Muscle layer of duodenum (tissue), 2 donors: ENCODE results near the gene TEX52.

Experiments
- H3K27ac ChIP-seq: one replicate; pipeline ENCODE4 v1.7.0; 2013; ENCODE audit warnings: mild to moderate bottlenecking, low read length
- H3K27me3 ChIP-seq: one replicate; pipeline ENCODE4 v1.7.0; 2013; ENCODE audit warnings: low read depth, mild to moderate bottlenecking, control low read depth, low read length
- H3K36me3 ChIP-seq, 2 donors: one replicate each; pipeline ENCODE4 v1.7.0; 2013; ENCODE audit warnings: low read length in 2 of 2, control low read depth in 1 of 2, mild to moderate bottlenecking in 1 of 2; ENCODE audit not compliant: insufficient read depth in 2 of 2, control insufficient read depth in 1 of 2
- H3K4me1 ChIP-seq, 2 donors: one replicate each; pipeline ENCODE4 v1.7.0; 2013; ENCODE audit warnings: low read length in 2 of 2, mild to moderate bottlenecking in 2 of 2, control low read depth in 1 of 2, moderate library complexity in 1 of 2; ENCODE audit not compliant: insufficient read depth in 2 of 2, control insufficient read depth in 1 of 2
- H3K4me3 ChIP-seq, 2 donors: one replicate each; pipeline ENCODE4 v1.7.0; 2013; ENCODE audit warnings: low read length in 2 of 2, low read depth in 1 of 2, mild to moderate bottlenecking in 1 of 2
- H3K9me3 ChIP-seq, 2 donors: one replicate each; pipeline ENCODE4 v1.7.0; 2013; ENCODE audit warnings: low read length in 2 of 2, control low read depth in 1 of 2, mild to moderate bottlenecking in 1 of 2; ENCODE audit not compliant: control insufficient read depth in 1 of 2
- donor health status: healthy.

TEX52 gene

GRCh38 chr12:2826036-2826435 is 30.8 kb downstream of the TEX52 start:
- Histone ChIP-seq H3K9me3 (no peaks in the 10 kb centered on the region), H3K27me3 (no peaks in the 10 kb centered on the region), H3K4me1 (no peaks in the 10 kb centered on the region), H3K36me3 (peaks cover 72 to 98% of the 10 kb centered on the region in 2 donors), H3K27ac (no peak overlapping the region), H3K4me3 (no peak overlapping the region)

GRCh38 chr12:2825132-2825531 is 31.7 kb downstream of the TEX52 start:
- no peaks in the 10 kb centered on the region for H3K4me1 ChIP-seq
- H3K36me3 ChIP-seq, result peaks cover 71 to 96% of the 10 kb centered on the region in 2 donors
- no peaks in the 10 kb centered on the region for H3K27me3 ChIP-seq
- H3K4me3 ChIP-seq, result no peak overlapping the region
- H3K27ac ChIP-seq, result no peak overlapping the region
- H3K9me3 ChIP-seq, result no peaks in the 10 kb centered on the region

GRCh38 chr12:2824541-2824940 is 32.3 kb downstream of the TEX52 start:
- peaks cover 74 to 97% of the 10 kb centered on the region in 2 donors for H3K36me3 ChIP-seq
- no peaks in the 10 kb centered on the region for H3K4me1 ChIP-seq
- no peaks in the 10 kb centered on the region for H3K27me3 ChIP-seq
- H3K9me3 ChIP-seq, result no peaks in the 10 kb centered on the region
- H3K4me3 ChIP-seq, result no peak overlapping the region
- no peak overlapping the region for H3K27ac ChIP-seq

- peaks cover 74 to 96% of the 10 kb centered on the region in 2 donors for H3K36me3 ChIP-seq
- H3K4me1 ChIP-seq, result no peaks in the 10 kb centered on the region
These were observed 33.4 kb downstream of the TEX52 start for GRCh38 chr12:2823483-2823882.

GRCh38 chr12:2820432-2820831 is 36.4 kb downstream of the TEX52 start:
- Histone ChIP-seq H3K4me3 (no peak overlapping the region), H3K9me3 (no peaks in the 10 kb centered on the region), H3K27me3 (no peaks in the 10 kb centered on the region), H3K36me3 (peaks cover 60 to 80% of the 10 kb centered on the region in 2 donors), H3K4me1 (no peaks in the 10 kb centered on the region), H3K27ac (no peak overlapping the region)

More at GRCh38 chr12:2823483-2823882, 33.4 kb downstream of the TEX52 start:
- Histone ChIP-seq H3K27me3 (no peaks in the 10 kb centered on the region), H3K4me3 (no peak overlapping the region), H3K27ac (no peak overlapping the region), H3K9me3 (no peaks in the 10 kb centered on the region)

- Histone ChIP-seq H3K4me3 (no peak overlapping the region), H3K27me3 (no peaks in the 10 kb centered on the region), H3K27ac (no peak overlapping the region), H3K36me3 (peaks cover 53 to 79% of the 10 kb centered on the region in 2 donors), H3K4me1 (no peaks in the 10 kb centered on the region), H3K9me3 (no peaks in the 10 kb centered on the region)
These were observed 37.0 kb downstream of the TEX52 start for GRCh38 chr12:2819810-2820209.

GRCh38 chr12:2813214-2814185 is 43.3 kb downstream of the TEX52 start:
- peak overlapping the region; percentile 86 to 98 for H3K4me3 ChIP-seq
- peaks cover 3 to 18% of the 10 kb centered on the region in 2 donors for H3K4me1 ChIP-seq
- no peaks in the 10 kb centered on the region for H3K27me3 ChIP-seq
- H3K27ac ChIP-seq, result peak overlapping the region; percentile 96
- H3K36me3 ChIP-seq, result peaks cover 9 to 23% of the 10 kb centered on the region in 2 donors
- no peaks in the 10 kb centered on the region for H3K9me3 ChIP-seq

GRCh38 chr12:2812290-2813213 is 44.3 kb downstream of the TEX52 start, which contains the start of gene ITFG2:
ITFG2 (plus strand) TSS chr12:2812668; CDS start chr12:2812761, 93 bp downstream.
- peak within 1 kb of the TSS; percentile 96 for H3K27ac ChIP-seq
- peak within 1 kb of the TSS; percentile 86 to 98 for H3K4me3 ChIP-seq
- peaks cover 0 to 14% of the 10 kb centered on the region in 2 donors for H3K36me3 ChIP-seq
- no peaks in the 10 kb centered on the region for H3K27me3 ChIP-seq
- H3K4me1 ChIP-seq, result peaks cover 3 to 18% of the 10 kb centered on the region in 2 donors
- no peaks in the 10 kb centered on the region for H3K9me3 ChIP-seq

GRCh38 chr12:2811801-2812200 is 45.0 kb downstream of the TEX52 start:
- peaks cover 0 to 9% of the 10 kb centered on the region in 2 donors for H3K36me3 ChIP-seq
- H3K27ac ChIP-seq, result peak overlapping the region; percentile 96
- peaks cover 3 to 18% of the 10 kb centered on the region in 2 donors for H3K4me1 ChIP-seq
- H3K4me3 ChIP-seq, result peak overlapping the region; percentile 86 to 98
- H3K9me3 ChIP-seq, result no peaks in the 10 kb centered on the region
- no peaks in the 10 kb centered on the region for H3K27me3 ChIP-seq

GRCh38 chr12:2806700-2807099 is 50.1 kb downstream of the TEX52 start:
- Histone ChIP-seq H3K4me1 (peaks cover 1 to 14% of the 10 kb centered on the region in 2 donors), H3K27ac (no peak overlapping the region), H3K36me3 (peaks cover 23 to 24% of the 10 kb centered on the region in 2 donors), H3K9me3 (no peaks in the 10 kb centered on the region), H3K27me3 (no peaks in the 10 kb centered on the region), H3K4me3 (no peak overlapping the region)

GRCh38 chr12:2805143-2805520 is 51.7 kb downstream of the TEX52 start:
- Histone ChIP-seq H3K27ac (no peak overlapping the region), H3K27me3 (no peaks in the 10 kb centered on the region), H3K4me3 (no peak overlapping the region), H3K4me1 (peaks cover 0 to 11% of the 10 kb centered on the region in 2 donors), H3K36me3 (peaks cover 37 to 40% of the 10 kb centered on the region in 2 donors), H3K9me3 (no peaks in the 10 kb centered on the region)
